ENCODE data around the gene FAM53B.
A peak's percentile ranks its signal among the peaks of the same experiment; 100 is the strongest.
"Not testable (repeated sequence)": the region's sequence is repeated elsewhere in the genome, so short reads cannot be mapped to it uniquely, and the experiment has no call there.

Gene FAM53B, protein sequence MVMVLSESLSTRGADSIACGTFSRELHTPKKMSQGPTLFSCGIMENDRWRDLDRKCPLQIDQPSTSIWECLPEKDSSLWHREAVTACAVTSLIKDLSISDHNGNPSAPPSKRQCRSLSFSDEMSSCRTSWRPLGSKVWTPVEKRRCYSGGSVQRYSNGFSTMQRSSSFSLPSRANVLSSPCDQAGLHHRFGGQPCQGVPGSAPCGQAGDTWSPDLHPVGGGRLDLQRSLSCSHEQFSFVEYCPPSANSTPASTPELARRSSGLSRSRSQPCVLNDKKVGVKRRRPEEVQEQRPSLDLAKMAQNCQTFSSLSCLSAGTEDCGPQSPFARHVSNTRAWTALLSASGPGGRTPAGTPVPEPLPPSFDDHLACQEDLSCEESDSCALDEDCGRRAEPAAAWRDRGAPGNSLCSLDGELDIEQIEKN

DNA sequence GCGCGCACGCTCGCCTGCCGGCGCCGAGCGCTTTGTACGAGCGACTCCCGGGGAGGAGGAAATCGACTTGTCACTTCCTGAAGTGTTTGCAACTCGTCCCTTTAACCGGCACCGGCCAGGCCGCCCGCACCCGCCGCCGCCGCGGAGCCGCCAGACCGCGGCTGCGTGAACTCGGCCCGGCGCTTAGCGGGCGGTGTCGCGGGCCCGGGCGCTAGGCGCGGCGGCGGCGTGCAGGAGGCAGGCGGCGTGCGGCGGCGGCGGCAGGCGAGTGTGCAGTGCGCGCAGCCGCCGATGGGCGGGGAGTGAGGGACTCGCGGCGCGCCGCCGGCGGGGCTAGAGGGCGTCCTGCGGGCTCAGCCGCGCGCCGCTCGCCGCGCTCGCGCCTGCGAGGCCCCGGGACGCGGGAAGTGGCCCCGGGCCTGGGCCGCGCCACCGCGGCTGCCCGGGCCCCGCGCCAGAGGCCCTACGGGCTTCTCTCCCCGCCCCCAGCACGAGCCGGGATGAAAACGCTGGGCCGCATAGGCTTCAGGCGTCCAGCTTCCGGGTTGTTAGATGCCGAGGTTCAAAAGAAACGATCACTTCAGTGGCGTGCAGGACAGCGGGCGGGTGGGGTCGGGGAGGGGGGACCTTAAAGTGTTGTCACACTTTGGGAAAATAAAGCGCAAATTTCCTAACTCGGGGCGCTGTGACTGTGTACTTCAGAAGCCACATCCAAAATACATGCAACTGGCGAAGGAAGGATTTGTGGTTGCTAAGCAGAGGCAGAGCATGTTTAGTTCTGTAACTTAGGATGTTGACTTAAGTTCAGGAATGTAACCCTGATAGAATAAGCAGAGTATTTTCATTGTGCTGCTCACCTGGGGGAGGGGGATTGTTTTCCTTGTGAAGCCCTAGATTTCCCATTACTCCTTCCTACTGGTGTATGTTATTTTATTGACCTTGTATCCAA, at the start of gene FAM53B:
Gene FAM53B (minus strand): TSS at position 277 of the 949 bp plus-strand sequence. CDS start 37,665 bp downstream, outside the sequence.
- peak; percentile 53 for DNase-seq

DNA sequence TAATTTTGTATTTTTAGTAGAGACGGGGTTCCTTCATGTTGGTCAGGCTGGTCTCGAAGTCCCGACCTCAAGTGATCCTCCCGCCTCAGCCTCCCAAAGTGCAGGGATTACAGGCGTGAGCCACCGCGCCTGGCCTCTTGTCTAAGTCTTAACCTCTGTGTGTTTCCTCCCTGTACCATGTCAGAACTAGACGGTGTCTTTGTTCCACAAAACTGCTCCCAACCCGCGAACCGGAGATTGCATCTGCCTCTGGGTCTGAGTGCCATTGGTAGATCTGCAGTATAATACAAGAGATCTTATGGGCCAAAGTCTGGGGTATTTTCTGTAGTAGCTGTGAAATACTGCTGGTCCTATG, 48.8 kb upstream of the FAM53B start:
- no peak for DNase-seq

DNA sequence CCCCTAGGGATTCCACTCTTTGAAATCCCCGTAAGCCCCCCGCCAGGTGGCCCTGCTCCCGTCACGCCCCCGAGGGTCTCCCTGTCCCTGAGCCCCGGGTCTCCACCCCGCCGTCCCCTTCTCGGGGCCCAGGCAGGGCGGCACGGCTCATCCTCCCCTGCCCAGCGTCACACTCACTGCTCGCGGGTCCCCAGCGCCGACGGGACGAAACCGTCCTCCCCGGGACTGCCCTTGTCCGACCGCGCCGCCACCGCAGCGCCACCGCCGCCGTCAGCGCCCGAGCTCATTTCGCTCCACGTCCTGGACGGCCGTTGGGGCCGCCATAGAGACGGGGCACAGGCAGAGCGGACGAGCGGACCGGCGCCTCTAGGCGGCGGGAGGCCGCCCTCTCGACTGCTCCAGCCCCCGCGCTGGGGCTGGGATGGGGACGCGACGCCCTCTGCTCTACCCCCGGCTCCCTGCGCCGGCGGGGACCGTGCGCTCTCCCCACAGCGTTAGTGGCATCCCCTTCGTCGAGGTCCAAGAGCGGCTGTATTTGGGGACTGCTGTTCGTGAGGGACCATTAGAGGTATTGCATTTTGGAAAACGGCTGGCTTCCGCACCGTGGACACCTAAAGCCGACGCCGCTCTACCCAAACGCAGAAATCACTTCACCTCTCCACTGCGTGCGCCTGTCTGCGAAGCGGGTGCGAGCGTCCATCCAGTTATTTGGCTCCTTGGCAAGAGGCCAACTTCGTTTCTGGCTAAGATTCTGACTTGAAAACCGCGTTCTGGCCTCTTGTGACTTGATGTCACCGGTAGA, 47.6 kb upstream of the FAM53B start, which contains the start of gene EEF1AKMT2:
Gene EEF1AKMT2 (minus strand): TSS at position 341 of the 802 bp plus-strand sequence. CDS start 54 bp downstream, at position 287.
- DNase-seq, result peak; percentile 59

DNA sequence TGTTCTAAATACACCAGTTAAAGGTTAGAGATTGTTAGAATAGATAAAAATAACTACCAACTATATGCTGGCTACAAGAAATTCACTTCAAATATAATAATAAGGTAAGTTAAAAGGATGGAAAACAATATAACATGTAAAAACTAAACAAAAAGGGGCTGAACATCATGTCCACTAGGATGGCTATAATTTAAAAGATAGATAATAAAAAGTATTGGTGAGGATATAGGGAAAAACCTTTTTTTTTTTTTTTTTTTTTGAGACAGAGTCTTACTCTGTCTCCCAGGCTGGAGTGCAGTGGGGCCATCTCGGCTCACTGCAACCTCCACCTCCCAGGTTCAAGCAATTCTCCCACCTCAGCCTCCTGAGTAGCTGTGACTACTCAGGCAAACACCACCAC, 38.7 kb upstream of the FAM53B start:
- DNase-seq, result not testable (repeated sequence)

DNA sequence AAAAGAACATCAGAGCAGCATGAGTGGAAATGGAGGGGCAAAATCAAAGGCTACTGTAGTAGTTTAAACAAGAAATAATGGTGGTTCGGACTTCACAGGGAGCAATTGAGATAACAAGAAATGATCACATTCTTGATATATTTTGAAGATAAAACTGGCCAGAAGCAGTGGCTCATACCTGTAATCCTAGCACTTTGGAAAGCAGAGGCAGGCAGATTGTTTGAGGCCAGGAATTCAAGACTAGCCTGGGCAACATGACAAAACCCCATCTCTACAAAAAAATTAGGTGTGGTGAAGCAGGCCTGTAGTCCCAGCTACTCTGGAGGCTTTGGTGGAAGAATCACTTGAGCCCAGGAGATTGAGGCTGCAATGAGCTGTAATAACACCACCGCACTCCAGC, 24.6 kb upstream of the FAM53B start:
- DNase-seq, result no peak

DNA sequence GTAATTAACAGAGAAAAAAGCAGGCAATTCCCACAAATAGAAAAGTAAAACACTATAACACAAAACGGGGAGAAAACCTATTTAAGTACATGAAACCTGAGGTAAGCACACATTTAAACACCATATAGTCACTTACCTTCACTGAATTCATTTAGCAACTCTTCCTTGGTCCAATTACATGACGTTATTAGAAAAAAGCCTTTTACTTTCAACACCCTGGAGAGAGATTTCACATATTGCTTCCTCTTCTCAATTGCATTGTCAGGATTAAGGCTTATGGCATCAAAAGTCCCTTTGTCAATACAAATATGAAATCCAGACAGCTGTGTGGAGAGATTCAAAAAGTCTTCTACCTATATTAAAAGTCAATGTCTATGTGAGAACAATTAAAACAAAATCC, 21.1 kb upstream of the FAM53B start:
- no peak for DNase-seq

DNA sequence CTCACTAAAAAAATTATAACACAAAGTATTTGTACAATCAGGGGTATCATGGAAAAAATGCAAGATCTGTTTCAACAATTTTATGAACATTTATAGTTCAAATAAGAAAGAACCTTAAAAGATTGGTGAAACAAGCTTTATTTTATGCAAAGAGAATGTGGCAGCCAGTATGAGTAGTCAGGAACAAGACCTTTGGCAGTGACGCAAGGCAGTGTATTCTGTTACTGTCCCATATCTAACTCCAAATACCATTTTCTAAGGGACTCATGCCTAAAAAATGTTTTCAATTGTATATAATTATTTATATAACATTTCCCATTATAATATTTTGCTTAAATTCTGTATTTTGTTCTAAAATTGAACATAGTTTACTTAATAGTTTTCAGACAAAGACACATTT, 19.1 kb upstream of the FAM53B start:
- DNase-seq, result no peak

DNA sequence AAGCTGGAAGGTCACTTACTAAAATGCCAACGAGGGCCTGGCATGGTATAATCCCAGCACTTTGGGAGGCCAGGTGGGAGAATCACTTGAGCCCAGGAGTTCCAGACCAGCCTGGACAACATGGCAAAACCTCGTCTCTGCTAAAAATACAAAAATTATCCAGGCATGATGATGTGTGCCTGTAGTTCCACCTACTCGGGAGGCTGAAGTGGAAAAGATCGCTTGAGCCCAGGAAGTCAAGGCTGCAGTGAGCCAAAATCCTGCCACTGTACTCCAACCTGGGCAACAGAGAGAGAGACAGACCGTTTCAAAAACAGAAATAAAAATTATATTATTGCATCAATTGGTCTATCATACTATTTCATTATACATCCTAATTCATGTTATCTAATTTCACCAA, 18.1 kb upstream of the FAM53B start:
- no peak for DNase-seq

DNA sequence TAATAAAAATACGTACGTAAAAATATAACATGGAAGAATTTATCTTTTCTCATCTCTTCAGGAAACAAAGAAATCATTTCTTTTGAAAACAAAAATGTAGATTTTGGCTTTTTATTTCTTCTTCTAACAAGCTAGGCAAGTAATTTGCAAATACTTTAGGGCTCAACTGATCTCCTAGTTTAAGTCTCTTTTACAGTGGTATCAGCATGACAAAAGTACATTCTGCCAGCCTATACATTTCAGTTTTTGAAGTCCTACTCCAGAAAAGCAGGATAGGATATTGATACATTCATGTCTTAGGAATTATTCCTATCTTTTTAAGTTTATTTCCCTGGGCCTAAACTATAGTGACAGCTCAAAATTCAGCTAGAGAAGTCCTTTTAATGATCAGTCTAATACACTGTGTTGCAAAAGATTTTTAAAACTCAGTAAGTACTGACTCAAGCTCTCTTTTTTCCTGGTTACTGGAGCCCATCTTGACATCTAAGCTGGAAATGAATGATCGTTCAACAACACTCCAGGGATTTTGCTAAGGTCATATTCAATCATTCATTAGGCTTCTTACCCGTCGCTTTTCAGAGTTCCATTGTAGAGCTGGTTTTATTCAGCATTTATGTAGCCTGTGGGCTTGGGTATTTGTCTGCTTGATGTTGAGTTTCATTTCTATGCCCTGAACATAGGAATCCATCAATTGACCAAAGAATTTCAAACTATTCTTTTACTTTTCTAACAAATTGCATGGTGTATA, 12.2 kb upstream of the FAM53B start:
- DNase-seq, result no peak

DNA sequence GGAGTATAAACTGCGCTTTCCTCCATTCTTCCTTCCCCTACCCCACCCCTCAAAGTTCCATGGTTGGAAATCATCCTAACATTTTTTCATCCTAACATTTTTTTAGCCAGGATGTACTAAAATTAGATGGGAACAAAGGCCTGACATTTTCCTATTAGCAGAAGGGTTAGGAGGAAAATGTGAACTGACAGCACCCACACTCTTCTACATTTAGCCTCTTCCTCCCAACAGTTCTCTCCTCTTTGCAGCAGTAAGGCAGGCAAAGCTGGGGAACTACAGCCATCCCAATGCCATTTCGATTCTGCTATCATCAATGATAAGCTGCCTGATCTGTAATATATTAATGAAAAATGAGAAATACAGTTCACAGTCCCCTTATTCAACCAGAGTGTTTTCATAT, 11.4 kb upstream of the FAM53B start:
- no peak for DNase-seq

DNA sequence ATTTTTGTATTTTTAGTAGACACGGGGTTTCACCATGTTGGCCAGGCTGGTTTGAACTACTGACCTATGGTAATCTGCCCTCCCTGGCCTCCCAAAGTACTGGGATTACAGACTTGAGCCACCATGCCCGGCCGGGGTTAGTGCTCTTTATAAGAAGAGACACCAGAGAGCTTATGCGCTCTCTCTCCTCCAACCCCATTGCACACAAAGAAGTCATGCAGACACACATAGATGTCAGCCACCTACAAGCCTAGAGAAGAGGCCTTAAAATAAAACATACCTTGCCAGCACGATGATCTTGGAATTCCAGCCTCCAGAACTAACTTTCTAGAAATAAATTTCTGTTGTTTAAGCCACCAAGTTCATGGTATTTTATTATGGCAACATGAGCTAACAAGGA, 10.0 kb upstream of the FAM53B start:
- DNase-seq, result no peak

DNA sequence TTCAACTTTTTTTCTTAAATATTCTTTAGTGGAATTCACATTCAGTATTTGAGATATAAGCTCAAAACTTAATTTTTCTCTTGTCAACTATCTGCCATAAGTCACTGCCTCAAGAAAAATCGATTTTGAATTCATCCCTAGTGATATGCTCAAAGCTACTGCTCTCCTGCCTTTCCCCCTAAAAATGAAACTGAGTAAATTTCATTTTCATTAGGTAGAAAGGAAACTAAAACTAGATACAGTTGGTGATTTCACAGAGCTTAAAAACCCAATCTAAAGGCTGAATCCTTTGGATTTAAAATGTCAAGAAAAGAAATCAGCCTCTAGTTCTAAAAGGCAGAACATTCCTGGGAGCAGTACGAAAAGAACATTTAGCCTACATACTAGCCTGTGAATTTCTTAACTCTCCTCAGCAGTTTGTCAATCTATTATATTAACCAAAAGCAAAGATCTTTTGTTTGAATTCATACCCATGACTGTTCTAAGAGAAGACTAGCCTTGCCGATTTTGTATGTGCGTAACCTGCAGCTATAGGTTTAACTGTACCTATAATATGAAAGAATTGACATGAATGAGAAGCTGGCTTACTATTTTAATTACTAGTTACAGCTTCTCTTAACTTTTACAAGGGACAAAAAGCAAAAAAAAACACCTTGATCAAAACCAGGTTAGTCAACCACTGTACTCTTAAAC, 4.9 kb upstream of the FAM53B start:
- DNase-seq, result no peak

DNA sequence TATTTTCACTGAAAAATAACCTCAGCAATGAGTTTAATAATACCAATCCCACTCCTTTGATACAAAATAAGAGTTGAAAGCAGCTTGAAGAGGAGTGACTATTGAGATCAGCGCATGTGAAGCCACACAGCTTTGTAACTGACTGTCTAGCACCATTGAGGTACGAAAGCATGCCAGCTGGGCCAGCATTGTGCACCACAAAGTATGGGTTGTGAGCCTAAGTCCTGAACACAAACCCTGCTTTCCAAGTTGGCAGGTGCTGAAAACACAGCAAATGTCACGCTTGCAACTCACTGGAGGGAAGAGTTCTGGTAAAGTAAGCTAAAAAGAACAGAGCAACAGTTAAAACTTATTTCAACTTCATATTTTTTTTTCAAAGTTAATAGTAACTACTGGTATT, 4.0 kb upstream of the FAM53B start:
- DNase-seq, result no peak

DNA sequence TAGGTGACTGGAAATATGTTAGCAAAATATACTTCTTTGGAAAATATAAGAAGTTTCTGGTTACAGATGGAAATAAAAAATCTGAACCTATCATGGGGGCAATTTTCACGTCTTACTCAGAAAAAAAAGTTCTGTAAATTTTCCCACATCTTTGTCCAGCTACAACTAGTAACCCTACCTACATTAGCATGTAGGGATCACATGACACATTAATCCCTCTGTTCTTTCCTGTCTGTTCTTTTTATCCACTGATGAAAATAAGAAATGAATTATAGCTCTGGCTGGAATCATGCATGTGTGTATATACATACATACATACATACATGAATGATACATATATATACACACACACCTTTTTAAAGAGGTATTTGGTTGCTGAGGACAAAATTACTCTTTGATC, 3.6 kb upstream of the FAM53B start:
- DNase-seq, result no peak

DNA sequence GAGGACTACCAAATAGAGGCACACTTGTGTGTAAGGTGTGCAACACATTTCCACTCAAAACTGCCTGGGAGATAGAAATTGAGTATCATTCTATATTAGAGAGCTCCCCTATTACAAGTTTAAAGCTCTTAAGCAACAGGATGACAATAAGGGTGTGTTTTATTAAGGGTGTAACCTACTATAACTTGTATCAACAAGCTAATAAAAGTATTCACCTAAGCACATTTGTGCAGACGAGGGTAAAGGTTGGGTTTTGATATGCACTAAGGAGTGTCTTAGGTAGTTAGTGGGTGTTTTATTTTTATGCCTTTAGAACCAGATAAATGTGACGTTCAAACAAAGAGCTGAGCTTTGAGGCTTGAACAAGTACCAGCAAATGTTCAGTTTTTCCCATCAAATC, 2.8 kb upstream of the FAM53B start:
- DNase-seq, result no peak

DNA sequence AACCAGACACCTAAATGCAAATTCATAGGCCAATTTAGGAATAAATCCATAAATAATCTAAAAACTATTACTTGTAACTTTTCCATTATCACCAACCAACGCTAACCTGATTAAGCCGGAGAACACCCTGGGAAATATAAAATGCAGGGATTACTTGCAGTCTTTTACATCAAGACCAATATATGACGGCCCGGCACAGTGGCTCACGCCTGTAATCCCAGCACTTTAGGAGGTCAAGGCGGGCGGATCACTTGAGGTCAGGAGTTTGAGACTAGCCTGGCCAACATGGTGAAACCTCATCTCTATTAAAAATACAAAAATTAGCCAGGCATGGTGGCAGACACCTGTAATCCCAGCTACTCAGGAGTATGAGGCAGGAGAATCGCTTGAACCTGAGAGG, 2.3 kb upstream of the FAM53B start:
- not testable (repeated sequence) for DNase-seq

DNA sequence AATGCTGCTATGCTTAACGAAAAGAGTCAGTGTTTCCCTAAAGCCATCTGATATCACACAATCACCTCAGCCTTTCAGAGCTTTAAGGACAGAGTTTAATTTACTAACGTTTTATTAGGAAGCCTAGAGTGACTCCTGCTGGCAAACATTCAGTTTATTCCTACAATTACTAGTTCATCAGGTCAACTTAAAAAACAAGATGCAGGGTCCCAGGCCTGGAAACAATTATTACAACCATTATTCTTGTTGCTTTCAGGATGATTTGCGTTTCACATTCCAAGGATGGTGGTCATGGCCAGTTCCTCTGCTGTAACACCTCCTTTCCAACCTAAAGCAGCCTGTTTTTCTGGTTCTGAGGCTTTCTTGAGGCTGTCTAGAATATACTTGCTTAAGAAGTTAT, 1.5 kb upstream of the FAM53B start:
- no peak for DNase-seq

DNA sequence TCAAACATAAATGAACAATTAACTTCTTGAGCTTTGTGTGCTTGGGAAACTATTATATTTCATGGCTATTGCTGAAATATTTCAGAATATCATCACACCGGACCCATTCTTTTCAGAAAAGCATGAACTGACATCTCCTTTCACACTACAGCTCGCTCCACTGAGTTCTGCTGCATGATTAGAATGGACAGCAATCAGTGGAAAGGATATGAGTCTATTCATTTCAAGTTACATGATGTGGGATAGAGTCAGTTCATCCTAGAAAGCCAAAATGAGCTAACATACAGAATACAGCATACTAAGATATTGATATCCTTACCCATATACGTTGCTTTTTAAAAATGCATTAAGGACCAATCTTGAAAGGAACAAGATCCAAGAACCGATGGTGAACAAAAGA, 1.1 kb upstream of the FAM53B start:
- no peak for DNase-seq

DNA sequence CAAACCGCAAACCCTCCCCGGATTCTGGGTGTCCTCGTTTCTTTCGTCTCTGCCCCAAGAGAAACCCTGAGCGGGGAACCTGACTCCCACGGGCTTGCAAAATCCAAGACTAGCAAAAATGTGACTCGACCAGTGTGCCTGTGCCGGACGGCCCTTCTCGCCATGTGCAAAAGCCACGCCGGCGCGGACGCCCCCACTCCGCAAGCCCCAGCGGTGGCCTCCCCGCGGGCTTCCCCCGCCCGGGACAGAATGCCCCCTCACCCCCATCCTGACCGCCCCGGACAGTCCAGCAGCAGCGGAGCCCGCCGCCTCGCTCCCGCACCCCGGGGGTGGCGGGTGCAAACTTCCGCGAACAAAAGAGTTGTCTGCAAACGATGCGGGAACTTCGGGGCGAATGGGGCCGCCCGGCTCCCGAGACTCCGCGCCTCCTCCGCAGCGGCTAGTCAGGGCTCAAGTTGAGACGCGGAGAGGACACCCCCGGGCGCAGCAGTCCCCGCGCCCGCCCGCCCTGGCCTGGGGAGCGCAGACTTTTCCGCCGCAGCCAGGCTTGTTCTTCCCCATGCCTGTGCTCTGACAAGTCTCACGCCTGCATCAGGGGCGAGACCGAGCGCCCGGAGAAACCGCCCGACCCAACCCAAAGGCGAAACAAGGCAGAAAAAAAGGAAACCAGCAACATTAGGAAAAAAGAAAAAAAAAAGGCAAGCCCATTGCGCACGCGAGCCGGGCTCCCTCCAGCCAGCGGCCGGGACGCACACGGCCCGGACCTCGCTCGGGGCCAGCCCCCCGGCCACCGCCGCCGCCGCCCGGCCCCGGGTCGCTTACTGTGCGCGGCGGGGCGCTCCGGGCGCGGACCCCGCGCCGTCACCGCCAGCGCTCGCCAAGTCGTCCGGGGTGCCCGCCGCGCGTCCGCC, 732 bp downstream of the FAM53B start:
- no peak for DNase-seq

DNA sequence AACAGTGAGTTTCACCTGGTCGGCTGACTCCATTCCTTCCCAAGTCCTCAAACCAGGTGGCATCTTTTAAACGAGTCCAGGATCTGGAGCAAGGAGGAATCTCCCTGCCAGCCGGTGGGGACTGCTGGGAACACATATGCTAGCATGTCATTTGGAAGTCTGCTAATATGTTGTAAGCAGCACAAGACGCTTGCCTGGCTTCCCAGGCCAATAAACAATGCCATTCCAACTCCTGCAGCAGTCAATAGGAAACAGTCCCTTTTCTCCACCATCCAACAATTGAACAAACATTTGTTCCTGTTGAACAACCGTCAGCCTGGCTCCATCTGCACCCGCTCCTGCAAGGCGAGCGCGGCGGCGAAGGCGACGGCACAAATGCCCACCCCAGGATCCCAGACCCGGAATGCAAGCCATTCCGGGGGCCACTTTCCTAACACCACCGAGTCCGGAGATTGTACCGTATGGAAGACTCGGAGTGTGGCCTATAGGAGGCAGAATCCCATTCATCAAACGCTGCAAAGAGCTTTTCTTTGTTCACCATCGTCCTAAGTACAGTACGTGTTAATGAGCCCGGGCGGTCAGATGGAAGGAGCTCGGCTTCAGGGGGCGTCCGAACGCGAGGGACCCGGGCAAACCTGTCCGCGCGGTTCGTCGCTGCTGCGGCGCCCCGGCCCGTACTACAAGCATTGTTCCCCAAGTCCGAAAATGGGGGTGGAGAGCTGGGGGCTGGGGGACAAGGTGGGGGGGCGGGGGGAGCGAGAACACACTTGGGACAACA, 1.6 kb downstream of the FAM53B start:
- no peak for DNase-seq
